GM18520 (cell line): ENCODE data around the gene SORBS1.
A peak's percentile ranks its signal among the peaks of the same experiment; 100 is the strongest.

Experiments
- ATAC-seq: cut with Tn5 transposase; IDR thresholded peaks from one replicate; pipeline ENCODE4 v1.9.1; 2021; ENCODE audit not compliant: unreplicated experiment

SORBS1 gene

DNA sequence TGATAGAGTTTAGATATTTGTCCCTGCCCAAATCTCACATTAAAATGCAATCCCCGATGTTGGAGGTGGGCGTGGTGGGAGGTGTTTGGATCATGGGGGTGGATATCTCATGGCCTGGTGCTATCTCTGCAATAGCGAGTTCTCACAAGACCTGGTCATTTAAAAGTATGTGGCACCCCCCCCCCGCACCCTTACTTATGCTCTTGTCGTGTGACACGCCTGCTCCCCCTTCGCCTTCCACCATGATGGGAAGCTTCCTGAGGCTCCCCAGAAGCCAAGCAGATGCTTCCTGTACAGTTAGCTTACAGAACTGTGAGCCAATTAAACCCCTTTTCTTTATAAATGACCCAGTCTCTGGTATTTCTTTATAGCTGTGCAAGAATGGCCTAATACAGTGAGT, 118.8 kb downstream of the SORBS1 start:
- no peak for ATAC-seq

DNA sequence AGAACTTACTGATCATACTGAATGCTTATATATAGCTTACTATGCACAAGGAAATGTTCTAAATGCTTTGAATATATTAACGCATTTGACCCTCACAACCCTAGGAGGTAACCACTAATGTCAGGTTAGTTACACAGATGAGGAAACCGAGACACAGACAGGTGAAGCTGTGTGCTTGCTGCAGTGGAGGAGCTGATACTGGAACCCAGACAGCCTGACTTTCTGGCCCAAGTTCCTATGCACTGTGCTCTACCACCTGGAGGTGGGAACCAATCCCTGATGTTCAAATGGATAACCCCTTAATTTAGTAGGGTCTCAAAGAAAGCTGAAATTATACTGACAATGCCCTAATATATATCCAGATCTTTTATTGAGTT, 119.6 kb downstream of the SORBS1 start:
- peak; percentile 17 for ATAC-seq

DNA sequence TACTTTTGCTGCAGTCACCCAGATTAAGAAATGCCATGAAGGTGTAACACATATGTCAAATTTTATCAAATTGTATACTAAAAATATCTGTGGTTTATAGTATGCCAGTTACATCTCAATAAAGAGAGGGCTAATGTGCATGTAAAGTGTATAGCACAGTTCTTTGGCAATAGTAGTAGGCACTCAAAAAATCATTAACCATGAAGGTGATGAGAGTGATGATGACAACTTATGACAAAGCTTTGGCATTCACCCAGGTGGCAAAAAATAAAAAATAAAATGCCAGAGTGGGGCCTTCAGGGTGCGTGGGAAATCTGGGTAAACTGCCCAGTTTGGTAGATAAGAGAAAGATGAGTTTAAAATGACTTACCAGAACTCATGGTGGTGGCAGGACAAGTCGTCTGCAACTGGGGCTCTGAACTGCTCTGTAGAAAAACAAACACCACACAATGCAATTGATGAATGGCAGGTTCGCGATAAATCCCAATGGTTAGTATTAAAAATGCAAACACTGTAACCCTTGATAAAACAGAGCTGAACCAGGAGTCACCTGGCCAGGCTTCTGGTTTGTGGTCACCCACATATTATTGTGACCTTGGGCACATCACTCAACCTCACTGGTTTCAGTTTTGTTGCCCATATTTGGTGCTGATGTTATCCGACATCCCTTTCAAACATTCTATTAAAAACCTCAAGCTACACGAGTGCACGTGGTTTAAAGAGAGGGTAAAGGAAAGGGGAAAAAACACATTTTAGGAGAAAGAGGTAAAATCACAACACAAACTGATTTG, 120.2 kb downstream of the SORBS1 start:
- ATAC-seq: peak; percentile 78

DNA sequence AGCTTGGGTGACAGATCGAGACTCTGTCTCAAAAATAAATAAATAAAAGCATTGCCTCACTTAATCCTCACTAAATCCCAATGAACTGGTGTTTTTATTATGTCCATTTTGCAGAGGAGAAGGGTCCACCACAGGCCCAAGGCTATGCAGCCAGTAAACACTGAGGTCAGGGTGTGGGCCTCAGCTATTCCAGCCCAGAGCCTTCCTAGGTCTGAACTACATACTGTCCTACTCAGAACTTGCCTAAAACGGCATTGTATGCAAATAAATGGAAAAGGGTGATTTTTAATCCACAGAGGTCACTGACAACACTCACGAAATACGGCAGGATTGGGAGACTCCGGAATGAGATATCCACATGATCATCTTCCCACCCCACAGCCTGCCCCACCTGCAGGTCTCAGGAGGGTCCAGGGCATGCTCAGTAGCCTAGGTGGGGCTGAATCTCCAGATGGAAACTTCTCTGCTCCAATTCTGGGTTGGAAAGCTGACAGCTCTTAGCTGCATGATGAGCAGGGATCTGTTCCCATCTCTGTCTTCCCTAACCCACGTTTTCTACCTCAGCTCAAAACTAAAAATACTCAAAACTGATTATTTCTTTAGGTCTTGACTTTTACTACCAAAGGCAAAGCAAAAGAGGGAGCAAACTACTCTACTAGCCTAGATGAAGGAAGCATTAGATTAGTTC, 121.0 kb downstream of the SORBS1 start:
- no peak for ATAC-seq

DNA sequence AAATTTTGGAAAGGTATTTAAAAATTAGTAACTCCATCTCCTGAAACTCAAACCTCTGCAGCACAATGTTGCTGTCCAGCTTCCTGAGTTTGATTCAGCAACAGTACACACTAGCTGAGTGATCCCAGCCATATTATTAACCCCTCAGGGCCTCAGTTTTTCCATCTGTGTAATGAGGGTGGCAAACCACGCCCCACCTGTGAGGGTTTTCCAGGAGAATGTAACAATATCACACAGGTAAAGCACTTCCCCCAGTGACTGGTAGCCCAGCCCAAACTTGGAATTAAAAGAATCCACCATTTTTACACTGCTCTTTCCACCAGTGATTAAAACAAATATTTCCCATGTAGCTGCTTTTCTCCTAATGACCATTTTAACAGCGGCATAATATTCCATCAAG, 122.4 kb downstream of the SORBS1 start:
- ATAC-seq: no peak

DNA sequence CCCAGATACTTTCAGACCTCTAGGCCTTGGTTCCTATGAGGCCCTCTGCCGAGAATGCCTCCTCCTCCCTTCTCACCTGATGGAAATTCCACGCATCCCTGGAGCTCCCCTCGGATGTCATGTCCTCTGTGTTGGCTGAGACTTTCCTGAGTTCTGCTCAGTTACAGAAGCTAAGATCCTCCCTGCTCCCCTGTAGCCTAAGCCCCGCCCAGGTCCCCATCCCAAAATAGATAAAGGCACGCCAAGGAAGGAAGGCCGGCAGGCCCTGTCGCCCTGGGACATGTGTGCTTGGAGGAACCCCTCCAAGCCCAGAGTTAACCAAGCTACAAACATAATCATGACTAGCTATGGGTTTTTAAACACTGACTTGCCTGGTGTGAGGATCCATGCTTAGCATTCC, 123.5 kb downstream of the SORBS1 start:
- ATAC-seq: no peak

DNA sequence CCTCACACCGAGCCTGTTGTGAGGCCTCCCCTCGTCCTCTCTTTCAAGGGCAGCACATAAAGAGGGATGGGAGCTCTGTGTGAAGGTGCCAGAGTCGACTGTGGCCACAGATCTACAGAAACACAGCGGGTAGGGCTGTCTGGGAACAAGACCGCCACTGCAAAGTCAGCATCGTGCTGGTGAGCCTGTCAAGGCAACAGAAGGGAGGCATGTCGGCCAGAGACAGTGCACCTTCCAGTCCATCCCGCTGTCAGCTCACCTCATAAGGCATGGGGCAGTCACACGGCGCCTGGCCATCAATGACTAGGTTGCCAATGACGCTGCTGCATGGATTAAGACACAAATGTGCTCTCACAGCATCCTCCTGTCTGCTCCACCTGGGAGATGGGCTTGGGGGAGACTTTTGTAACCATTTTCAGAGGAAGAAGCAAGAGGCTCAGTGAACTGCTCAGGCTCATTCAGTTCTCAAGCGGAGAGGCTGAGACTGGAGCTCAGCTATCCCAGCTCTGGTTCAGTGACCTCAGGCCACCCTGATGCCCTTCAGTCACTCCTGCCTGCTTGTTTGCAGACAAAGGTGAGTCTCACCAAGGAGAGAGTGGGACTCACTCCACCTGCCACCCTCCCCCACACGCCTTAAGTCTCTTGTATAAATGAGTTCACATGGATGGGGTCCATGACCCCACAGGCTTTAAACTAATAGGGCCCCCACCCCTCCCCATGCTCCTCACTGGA, 125.5 kb downstream of the SORBS1 start:
- no peak for ATAC-seq

DNA sequence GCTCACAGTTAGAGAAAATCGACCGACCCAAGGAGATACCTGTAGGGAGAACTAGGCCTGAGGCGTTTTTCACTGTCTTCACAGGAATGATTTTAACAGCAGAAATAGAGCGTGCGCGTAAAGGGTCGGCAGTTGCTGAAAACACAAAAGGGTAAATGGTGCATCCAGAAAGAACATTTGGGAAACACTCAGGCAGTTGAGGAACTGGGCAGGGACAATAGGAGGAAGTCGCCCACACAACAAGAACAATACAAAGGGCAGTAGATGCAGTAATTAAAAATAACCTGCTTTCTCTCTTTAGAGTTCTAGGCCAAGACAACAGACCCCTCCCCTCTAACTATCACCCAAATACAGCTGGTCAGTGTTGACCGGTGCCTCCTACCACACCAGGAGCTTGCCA, 126.6 kb downstream of the SORBS1 start:
- no peak for ATAC-seq

DNA sequence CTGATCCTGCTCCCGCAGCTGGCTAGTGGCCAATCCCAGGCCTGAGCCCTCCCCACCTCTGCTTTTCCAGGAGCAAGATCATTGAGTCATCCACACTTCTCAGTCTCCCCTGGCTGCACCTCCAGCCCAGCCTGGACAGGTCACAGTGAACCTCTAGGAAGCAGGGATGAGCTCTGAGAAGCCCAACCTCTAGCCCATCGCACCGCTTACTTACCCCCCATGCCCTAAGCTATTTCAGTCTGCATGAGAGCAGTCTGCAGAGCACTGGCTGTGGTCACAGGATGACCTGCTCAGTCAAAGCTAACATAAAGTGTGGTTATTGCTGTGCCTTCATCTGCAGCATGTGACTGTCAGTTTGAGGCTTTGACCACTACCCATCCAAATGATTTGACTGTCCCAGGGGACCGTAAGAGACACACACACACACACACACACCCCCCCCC, 129.2 kb downstream of the SORBS1 start:
- ATAC-seq: peak; percentile 85

DNA sequence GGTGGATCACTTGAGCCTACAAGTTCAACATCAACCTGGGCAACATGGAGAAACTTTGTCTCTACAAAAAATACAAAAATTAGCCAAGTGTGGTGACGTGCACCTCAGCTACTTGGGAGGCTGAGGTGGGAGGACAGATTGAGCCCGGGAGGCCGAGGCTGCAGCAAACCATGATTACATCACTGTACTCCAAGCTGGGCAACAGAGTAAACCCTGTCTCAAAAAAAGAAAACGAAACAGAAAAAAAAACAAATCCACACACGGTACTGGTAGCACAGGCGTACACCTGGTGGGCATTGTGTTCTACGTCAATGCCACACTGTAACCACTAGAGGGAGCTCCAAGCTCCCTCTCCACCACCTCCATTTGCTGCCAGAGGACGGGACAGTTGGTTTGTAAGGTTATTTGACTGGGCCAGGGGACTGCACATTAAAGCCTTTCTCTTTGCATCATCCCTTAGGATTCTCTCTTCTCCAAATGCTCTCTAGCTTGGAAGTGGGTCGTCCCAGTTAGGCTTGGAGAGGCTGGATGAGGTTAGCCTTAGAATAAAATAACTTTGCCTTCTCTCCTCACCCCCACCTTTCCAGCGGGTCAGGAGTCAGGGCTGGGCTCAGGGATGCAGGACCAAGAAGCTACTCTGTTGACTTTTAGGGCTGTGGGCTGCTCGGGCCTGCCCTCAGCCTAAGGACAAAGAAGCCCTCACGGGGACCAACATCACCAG, 130.8 kb downstream of the SORBS1 start:
- peak; percentile 80 for ATAC-seq

DNA sequence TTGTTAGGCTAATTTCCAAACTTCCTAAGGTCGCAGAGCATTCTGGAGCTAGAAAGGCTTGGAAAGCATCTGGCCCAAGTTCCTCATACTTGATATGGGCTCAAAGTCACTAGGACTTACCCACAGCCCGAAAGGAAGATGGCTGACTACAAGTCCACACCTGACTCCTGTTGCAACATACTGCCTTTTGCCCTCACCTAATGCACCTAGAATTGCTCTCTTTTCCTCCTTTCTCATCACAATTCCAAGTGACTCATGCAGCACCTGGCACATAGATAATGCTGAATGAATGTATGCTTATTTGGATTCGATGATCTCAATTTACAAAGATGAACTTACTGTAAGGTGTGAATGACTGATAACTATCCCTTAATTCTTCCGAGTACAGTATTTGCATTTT, 131.5 kb downstream of the SORBS1 start:
- ATAC-seq: no peak

DNA sequence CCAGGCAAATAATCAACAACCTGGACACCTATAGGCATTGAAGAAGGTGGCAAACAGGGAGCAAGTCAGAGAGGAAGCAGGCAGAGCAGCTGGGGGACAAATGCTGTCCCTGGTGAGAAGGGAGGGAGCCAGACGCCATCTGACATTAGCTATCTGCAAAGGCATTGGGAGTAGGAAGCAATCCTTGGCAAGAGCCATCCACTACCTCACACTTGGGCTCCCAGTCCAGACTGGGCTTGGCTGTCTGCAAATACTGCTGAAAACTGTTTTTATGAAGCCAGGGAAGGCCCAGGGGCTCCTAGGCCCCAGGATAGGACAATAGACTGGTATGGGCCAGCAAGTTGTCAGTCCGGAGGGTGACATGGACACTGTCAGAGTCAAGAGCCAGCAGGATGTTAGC, 132.5 kb downstream of the SORBS1 start:
- ATAC-seq: no peak

DNA sequence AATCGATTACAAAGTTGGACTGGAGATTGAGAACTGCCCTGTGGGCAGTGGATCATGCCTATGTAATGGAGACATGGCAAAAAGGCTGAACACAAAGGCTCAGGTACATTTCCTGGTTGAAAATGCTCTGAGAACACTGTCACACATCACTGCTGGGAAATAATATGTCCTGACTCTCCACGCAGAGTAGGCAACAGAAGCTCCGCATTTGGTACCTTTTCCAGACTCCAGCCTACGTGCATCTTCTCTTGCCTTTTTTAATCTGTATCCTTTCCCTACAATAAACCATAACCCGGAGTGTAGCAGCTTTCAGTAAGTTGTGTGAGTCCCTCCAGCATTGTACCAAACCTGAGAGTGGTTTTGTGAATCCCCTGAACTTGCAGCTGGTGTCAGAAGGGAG, 134.7 kb downstream of the SORBS1 start:
- no peak for ATAC-seq

DNA sequence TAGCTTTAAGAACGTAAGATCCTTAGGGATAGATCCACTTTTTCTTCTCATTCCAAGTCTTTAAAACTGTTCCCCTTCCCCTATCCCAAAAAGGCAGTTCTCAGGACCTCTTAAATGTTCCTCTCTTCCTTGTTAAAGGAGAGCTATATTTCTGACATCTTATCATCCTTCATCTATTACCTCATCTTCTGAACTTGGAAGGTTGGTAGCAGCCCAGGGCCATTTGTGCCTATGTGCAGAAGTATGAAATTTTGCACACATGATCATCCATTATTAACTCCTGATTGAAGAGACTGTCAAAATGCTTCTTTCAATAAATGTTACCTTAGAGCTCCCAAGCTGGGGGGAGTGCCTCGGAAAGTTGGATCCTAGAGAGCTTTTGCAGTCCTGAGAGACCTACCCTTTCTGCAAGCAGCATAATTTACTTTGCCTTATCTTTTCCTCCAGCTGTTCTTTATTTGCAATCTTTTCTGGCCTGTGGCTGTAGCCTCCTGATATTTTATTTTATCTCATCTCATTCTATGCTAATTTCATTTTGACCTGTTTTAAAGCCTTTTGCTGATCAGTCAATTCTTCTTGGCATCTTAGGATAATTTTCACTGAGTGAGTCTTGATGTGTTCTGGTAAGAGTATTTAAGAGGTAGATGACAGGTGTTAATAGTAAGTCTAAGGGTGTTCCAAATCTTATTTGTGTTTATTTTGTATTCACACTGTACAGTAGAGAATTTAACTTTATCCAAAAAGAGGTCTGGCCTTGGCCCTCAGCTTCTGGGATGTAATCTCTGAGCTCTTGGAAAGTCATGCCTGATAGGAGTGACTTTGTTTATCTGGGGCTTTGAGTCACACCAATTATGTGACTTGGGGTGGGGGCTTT, 135.3 kb downstream of the SORBS1 start:
- no peak for ATAC-seq

DNA sequence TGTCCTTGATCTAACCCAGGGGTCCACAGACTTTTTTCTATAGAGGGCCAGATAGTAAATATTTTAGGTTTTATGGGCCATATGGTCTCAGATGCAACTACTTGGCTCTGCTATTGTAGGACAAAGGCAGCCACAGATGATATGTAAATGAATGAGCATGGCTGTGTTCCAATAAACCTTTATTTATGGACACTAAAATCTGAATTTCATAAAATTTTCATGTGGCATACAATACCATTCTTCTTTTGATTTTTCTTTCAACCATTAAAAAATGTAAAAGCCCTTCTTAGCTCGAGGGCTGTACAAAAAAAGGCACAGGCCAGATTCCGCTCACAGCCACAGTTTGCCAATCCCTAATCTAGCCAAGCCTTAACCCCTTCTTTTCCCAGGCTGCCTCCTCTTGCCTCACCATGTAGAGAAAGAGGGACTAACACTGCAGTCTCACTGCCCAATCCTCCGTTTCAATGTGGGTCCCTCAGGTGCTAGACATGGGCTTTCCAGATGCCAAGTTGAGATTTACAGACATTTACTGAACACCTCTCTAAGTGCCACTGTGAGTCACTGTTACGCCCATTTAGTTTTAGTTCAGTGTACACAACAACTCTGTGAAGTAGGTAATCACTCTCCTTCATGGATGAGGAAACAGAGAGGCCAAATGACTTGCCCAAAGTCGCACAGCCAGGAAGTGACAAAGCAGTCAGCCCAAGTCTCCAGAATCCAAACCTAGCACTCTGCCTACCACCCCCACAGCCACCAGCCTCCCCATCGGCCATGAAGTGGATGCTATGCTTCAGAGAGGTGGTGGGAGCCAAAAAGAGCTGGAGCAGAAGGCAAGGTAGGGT, 137.8 kb downstream of the SORBS1 start:
- no peak for ATAC-seq

DNA sequence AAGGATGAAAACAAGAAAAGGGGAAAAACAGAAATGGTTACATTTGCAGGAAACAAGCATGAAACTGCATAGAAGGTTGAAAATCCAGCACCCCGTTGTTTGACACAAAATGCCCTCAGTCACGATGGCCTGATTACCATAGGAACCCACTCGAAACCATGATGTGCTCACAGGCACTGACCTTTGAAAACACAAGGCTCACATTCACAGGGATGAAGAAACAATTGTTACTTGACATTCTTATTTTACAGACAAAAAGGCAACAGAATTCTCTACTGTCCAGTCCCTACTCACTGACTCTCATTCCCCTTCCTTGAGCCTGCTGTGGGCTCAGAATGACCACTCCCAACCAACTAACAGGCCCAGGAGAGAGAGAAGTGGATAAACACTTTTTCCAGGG, 138.9 kb downstream of the SORBS1 start:
- no peak for ATAC-seq

DNA sequence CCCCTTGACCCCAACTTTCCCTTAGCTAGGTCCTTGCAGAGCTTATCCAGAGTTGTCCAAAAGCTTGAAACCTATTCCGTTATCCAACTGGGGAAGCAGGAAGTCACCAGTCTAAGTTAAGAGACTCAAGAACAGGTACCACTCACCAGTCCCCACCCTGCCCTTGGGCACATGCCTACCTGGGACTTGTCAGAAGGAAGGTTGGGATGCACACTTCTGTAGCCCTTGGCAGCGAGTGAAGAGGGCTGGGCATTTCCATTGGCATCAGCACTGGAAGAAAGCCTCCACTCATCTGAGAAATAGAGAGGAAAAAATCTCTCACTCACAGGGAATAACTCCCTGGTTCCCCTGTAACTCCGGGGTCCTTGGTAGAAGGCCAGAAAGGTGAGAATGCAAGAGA, 139.4 kb downstream of the SORBS1 start:
- no peak for ATAC-seq

DNA sequence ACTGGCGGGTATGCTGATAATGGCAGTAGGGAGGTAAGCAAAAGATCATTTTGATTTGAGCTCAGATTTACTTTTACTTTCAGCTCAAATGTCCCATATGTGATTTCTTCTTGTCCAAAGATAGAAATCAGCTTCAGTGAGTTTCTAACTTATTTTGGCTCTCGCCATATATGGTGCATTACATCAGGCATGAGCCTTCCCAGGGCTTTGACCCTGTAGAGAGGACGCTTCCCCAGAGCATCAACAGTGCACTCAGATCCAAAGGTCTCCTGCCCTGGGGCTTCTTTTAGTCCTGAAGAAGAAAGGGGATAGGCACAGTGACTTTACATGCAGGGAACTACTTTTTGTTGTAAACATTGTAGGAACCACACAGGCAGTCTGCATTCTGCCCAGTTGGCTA, 141.8 kb downstream of the SORBS1 start:
- ATAC-seq: no peak

DNA sequence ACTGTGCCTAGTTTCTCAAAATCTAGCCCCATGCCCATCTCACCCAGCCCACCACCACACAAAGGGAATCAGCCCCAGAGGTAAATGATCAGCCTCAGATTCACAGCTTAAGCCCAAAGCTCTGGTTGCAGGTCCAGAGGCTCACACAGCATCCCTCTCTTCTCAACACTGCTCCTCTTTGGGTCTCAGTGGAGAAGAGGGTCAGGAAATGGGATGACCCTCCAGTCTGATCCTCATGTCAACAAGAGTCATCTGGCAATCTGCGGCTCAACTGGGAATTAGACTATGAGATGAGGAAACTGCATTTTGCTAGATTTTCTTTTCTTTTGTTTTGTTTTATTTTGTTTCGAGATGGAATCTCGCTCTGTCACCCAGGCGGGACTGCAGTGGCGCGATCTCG, 144.2 kb downstream of the SORBS1 start:
- no peak for ATAC-seq
